Measurements from ENCODE around the gene FRMD5. TPM values are rescaled to one million over a fixed set of nuclear protein-coding genes. Genes with fewer than 3 reads are reported as not detected.
A peak's percentile ranks its signal among the peaks of the same experiment; 100 is the strongest.

FRMD5 gene
- polyA plus RNA-seq, 3 donors = not detected

- no peaks in the 10 kb centered on the region for H3K9me3 Mint-ChIP-seq
- WGBS (ENCODE audit: insufficient coverage) = 100% methylated on average over 1 of the region's 3 CpGs
- H3K27me3 Mint-ChIP-seq (ENCODE audit: low read depth in 3 of 3) = peaks cover 11 to 14% (median 11%) of the 10 kb centered on the region in 3 donors
- no peak for TF ChIP-seq CTCF (IDR thresholded peaks at IDR 0.05)
- Histone ChIP-seq H3K9ac (ENCODE audit: insufficient read depth, low read length, poor library complexity, severe bottlenecking) (no peak overlapping the region), H4K20me1 (ENCODE audit: insufficient read depth, low read length) (no peaks in the 10 kb centered on the region), H3K36me3 (replicated peaks in 1 of 2; ENCODE audit: control insufficient read depth in 1 of 2, insufficient read depth in 2 of 2, low read length in 2 of 2) (no peaks in the 10 kb centered on the region), H3K27ac (ENCODE audit: low read depth in 1 of 2, low read length in 2 of 2) (no peak overlapping the region), H3K9me3 (replicated peaks in 1 of 2; ENCODE audit: control insufficient read depth in 1 of 2, insufficient read depth in 1 of 2, low read length in 2 of 2) (no peaks in the 10 kb centered on the region), H3K4me1 (ENCODE audit: control insufficient read depth in 1 of 2, insufficient read depth in 2 of 2, low read length in 2 of 2) (no peaks in the 10 kb centered on the region), H3K4me2 (replicated peaks; ENCODE audit: extremely low read depth, low read length, poor library complexity, severe bottlenecking) (no peak overlapping the region), H2AFZ (ENCODE audit: insufficient read depth, low read depth, low read length, poor library complexity, severe bottlenecking) (no peak overlapping the region), H3K79me2 (ENCODE audit: insufficient read depth, low read length) (no peaks in the 10 kb centered on the region), H3K4me3 (replicated peaks in 1 of 3; ENCODE audit: low read depth in 2 of 3, low read length in 3 of 3) (no peak overlapping the region), H3K27me3 (ENCODE audit: control insufficient read depth in 2 of 2, insufficient read depth in 2 of 2, low read length in 2 of 2) (peaks cover 0 to 4% of the 10 kb centered on the region in 2 donors)
- H3K27ac Mint-ChIP-seq = no peak overlapping the region
- no peaks in the 10 kb centered on the region for H3K36me3 Mint-ChIP-seq
- H3K4me1 Mint-ChIP-seq = no peaks in the 10 kb centered on the region
- no peak for DNase-seq
- peak overlapping the region in 1 of 2 donors; percentile 16 for H3K4me3 Mint-ChIP-seq
- intact Hi-C loops (cut with micrococcal nuclease) = no loop called here
These were observed 263.2 kb downstream of the FRMD5 start for GRCh38 chr15:43931790-43932435.

- Mint-ChIP-seq H3K27me3 (ENCODE audit: low read depth in 3 of 3) (peaks cover 11 to 14% (median 11%) of the 10 kb centered on the region in 3 donors), H3K4me1 (no peaks in the 10 kb centered on the region), H3K36me3 (no peaks in the 10 kb centered on the region), H3K27ac (no peak overlapping the region), H3K4me3 (no peak overlapping the region), H3K9me3 (no peaks in the 10 kb centered on the region)
- H3K4me2 ChIP-seq (replicated peaks; ENCODE audit: extremely low read depth, low read length, poor library complexity, severe bottlenecking) = no peak overlapping the region
- no peak overlapping the region for H2AFZ ChIP-seq (ENCODE audit: insufficient read depth, low read depth, low read length, poor library complexity, severe bottlenecking)
- DNase-seq = no peak
- no peaks in the 10 kb centered on the region for H4K20me1 ChIP-seq (ENCODE audit: insufficient read depth, low read length)
- no peaks in the 10 kb centered on the region for H3K4me1 ChIP-seq (ENCODE audit: control insufficient read depth in 1 of 2, insufficient read depth in 2 of 2, low read length in 2 of 2)
- no peak overlapping the region for H3K27ac ChIP-seq (ENCODE audit: low read depth in 1 of 2, low read length in 2 of 2)
- intact Hi-C loops (cut with micrococcal nuclease) = no loop called here
- no CpG with 5 or more reads among the region's 3 CpGs for WGBS (ENCODE audit: insufficient coverage)
- peaks cover 0 to 4% of the 10 kb centered on the region in 2 donors for H3K27me3 ChIP-seq (ENCODE audit: control insufficient read depth in 2 of 2, insufficient read depth in 2 of 2, low read length in 2 of 2)
- no peaks in the 10 kb centered on the region for H3K79me2 ChIP-seq (ENCODE audit: insufficient read depth, low read length)
- no peak overlapping the region for H3K9ac ChIP-seq (ENCODE audit: insufficient read depth, low read length, poor library complexity, severe bottlenecking)
- no peaks in the 10 kb centered on the region for H3K9me3 ChIP-seq (replicated peaks in 1 of 2; ENCODE audit: control insufficient read depth in 1 of 2, insufficient read depth in 1 of 2, low read length in 2 of 2)
- no peaks in the 10 kb centered on the region for H3K36me3 ChIP-seq (replicated peaks in 1 of 2; ENCODE audit: control insufficient read depth in 1 of 2, insufficient read depth in 2 of 2, low read length in 2 of 2)
- no peak for TF ChIP-seq CTCF (IDR thresholded peaks at IDR 0.05)
- no peak overlapping the region for H3K4me3 ChIP-seq (replicated peaks in 1 of 3; ENCODE audit: low read depth in 2 of 3, low read length in 3 of 3)
These were observed 264.0 kb downstream of the FRMD5 start for GRCh38 chr15:43931119-43931518.
